Upper lobe of right lung (tissue), 1 donor: ENCODE results near the gene THBS4. TPM values are rescaled to one million over a fixed set of nuclear protein-coding genes. Genes with fewer than 3 reads are reported as not detected.

Source experiments
- ATAC-seq: fragments of 200-7000 bp; cut with Tn5 transposase; one replicate; pipeline ENCODE4 v1.9.1; 2020; ENCODE audit warnings: mild to moderate bottlenecking, moderate library complexity
- DNase-seq: peaks from one replicate; pipeline ENCODE4 v3.0.0-alpha.2; 2020
- H3K27ac ChIP-seq: fragments of 200-600 bp; one replicate; pipeline ENCODE4 v1.8.0; 2022
- H3K27me3 ChIP-seq: fragments of 200-600 bp; one replicate; pipeline ENCODE4 v1.8.0; 2022; ENCODE audit warnings: mild to moderate bottlenecking
- H3K36me3 ChIP-seq: fragments of 200-600 bp; one replicate; pipeline ENCODE4 v1.8.0; 2022
- H3K4me1 ChIP-seq: fragments of 200-600 bp; one replicate; pipeline ENCODE4 v1.8.0; 2022
- H3K4me3 ChIP-seq: fragments of 200-600 bp; one replicate; pipeline ENCODE4 v1.8.0; 2022; ENCODE audit warnings: mild to moderate bottlenecking
- H3K9me3 ChIP-seq: fragments of 200-600 bp; one replicate; pipeline ENCODE4 v1.8.0; 2022
- intact Hi-C: fragments of 100-400 bp; cut with DNase I; formaldehyde crosslinking; loops from one replicate; pipeline ENCODE4 v1.11.0; 2022
- total RNA-seq: library from RNA; stranded (reverse); fragmentation: NEBNext Ultra II Directional; extraction: Animal tissue kit (Norgen Biotek cat#: 25700); gene quantifications from one replicate; pipeline ENCODE4 v1.2.1, GENCODE V29; 2021
- TF ChIP-seq, protein P1 (sequence below): fragments of 200-600 bp; IDR thresholded peaks from one replicate; pipeline ENCODE4 v1.8.0; 2022; ENCODE audit warnings: antibody characterized with exemption
- donor health status: DM: no; HTN: yes; CAD: no; lungs with severe emphysema.

The THBS4 gene
- total RNA-seq, 1 donor from 2014 or later: 1.2 TPM

DNA sequence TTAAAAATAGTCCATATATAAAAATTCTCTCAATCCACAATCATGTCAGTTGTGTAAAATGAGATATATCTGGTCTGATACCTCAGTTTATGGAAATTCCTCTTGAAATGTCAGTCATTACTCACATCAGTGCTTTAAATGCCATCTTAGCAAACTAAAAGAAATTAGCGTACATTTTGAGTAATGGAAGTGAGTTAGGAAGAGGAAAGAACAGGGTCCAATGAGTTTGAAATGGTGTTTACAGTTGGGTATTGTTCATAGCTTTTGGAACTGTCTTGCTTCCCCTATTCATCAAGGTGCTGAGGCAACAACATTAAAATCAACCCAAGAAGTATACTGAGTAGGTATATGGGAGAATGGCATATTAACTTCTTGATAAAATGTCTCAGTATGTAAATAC, 35.4 kb upstream of the THBS4 start:
- ATAC-seq (no peak), DNase-seq (no peak)
- H3K27ac ChIP-seq: no peak overlapping the region
- H3K9me3 ChIP-seq: no peaks in the 10 kb centered on the region
- H3K27me3 ChIP-seq: no peaks in the 10 kb centered on the region
- H3K36me3 ChIP-seq: no peaks in the 10 kb centered on the region
- intact Hi-C loops: no loop called here
- TF ChIP-seq, protein P1, sequence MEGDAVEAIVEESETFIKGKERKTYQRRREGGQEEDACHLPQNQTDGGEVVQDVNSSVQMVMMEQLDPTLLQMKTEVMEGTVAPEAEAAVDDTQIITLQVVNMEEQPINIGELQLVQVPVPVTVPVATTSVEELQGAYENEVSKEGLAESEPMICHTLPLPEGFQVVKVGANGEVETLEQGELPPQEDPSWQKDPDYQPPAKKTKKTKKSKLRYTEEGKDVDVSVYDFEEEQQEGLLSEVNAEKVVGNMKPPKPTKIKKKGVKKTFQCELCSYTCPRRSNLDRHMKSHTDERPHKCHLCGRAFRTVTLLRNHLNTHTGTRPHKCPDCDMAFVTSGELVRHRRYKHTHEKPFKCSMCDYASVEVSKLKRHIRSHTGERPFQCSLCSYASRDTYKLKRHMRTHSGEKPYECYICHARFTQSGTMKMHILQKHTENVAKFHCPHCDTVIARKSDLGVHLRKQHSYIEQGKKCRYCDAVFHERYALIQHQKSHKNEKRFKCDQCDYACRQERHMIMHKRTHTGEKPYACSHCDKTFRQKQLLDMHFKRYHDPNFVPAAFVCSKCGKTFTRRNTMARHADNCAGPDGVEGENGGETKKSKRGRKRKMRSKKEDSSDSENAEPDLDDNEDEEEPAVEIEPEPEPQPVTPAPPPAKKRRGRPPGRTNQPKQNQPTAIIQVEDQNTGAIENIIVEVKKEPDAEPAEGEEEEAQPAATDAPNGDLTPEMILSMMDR: no peak
- no peaks in the 10 kb centered on the region for H3K4me1 ChIP-seq
- H3K4me3 ChIP-seq: no peak overlapping the region

DNA sequence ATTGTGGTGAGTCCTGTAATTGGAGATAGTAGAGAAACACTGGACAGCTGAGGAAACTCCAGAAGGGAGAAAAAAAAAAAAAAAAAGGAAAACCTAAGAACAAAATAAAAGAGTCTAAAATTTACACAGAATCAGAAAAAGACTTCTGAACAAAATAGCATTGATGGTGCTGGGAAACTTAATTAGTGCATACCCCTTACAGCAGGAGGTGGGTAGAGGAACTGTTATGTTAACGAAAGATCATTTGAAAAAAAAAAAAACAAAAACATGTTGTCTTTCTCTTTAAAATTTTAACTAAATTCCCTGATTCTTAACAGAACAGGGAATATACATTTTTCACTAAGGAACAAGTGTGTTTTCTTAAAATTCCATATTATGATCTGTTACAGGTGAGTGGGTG, 32.5 kb upstream of the THBS4 start:
- no peak overlapping the region for H3K27ac ChIP-seq
- DNase-seq: no peak
- no peak for ATAC-seq
- no peaks in the 10 kb centered on the region for H3K36me3 ChIP-seq
- intact Hi-C loops: no loop called here
- no peaks in the 10 kb centered on the region for H3K9me3 ChIP-seq
- no peak overlapping the region for H3K4me3 ChIP-seq
- no peaks in the 10 kb centered on the region for H3K4me1 ChIP-seq
- TF ChIP-seq, protein P1: no peak
- no peaks in the 10 kb centered on the region for H3K27me3 ChIP-seq

DNA sequence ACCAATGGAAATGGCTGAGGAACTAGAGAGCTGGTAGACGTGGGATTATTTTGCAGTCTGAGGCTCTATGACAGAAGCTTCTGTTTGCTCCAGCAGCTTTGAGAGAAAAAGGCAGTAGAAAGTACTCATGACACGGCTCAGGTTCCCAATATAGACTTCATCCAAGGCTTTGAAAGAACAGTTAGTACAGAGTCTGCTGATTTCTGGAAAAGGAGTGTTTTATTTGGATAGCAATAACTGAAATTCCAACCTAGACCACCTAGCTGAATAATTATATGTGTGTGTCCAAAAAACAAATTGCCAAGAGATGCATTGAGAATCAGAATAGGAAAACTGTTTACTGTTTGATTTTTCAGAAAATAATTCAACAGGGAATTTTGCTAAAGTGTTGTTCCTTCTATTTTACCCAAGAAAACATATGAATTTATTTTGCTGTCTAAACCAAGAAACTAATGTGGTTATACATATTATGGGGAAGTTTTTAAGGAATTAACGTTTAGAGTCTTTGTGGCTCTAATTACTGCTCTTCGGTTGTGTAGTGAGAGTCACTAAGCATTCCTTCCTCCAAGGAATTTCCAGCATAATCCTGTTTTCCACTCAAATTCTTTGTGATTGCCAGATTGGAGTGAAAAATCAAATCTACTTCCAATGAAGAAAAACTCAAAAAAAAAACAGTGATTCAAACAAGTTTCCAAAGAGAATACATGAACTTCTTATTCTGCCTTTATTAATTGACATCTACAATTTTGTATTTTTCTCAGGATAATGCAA, 26.0 kb upstream of the THBS4 start:
- intact Hi-C loops: no loop called here

DNA sequence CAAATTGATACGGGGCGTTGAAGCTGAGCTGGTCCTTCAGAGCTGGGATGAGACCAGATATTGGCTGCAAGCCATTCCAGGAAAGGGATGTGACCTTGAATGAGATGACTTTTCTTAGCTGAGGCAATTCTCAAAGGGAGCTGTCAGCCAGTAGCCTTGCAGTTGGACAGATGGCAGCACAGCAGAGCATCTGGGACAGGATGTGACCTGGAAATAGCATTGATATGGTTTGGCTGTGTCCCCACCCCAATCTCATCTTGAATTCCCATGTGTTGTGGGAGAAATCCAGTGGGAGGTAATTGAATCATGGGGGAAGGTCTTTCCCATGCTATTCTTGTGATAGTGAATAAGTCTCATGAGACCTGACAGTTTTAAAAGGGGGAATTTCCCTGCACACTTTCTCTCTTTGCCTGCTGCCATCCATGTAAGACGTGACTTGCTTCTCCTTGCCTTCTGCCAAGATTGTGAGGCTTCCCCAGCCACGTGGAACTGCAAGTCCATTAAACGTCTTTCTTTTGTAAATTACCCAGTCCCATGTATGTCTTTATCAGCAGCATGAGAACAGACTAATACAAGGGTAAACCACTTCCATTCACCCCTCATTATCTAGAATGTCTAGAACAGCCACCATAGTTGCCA, 24.3 kb upstream of the THBS4 start:
- Histone ChIP-seq H3K9me3 (no peaks in the 10 kb centered on the region), H3K4me1 (no peaks in the 10 kb centered on the region), H3K36me3 (no peaks in the 10 kb centered on the region), H3K27ac (no peak overlapping the region), H3K27me3 (no peaks in the 10 kb centered on the region), H3K4me3 (no peak overlapping the region)
- TF ChIP-seq, protein P1: no peak
- intact Hi-C loops: no loop called here
- DNase-seq (no peak), ATAC-seq (no peak)

More for the DNA sequence above, 26.0 kb upstream of the THBS4 start:
- no peaks in the 10 kb centered on the region for H3K9me3 ChIP-seq
- TF ChIP-seq, protein P1: no peak
- no peaks in the 10 kb centered on the region for H3K4me1 ChIP-seq
- no peak overlapping the region for H3K27ac ChIP-seq
- no peak for DNase-seq
- no peak overlapping the region for H3K4me3 ChIP-seq
- no peaks in the 10 kb centered on the region for H3K36me3 ChIP-seq
- no peaks in the 10 kb centered on the region for H3K27me3 ChIP-seq
- ATAC-seq: no peak

DNA sequence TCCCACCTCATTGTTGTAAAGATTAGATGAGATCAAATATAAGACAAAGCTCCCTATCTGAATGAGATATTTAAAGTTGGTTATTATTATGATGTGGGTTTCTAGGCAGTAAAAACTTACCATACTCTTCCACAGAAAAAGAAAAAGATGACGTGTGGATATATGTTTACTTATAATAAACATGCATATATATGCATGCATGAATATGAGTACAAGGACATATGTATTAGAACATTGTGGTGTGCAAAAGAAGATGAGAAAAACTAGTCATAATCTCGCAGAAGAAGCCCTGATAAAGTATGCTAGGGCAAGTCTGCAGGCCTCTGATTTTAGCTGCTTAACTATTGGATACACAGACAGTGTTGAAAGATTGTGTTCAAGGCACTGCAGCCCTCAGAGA, 10.1 kb upstream of the THBS4 start:
- TF ChIP-seq, protein P1: no peak
- DNase-seq: no peak
- H3K36me3 ChIP-seq: no peaks in the 10 kb centered on the region

More for the DNA sequence above, 10.1 kb upstream of the THBS4 start:
- intact Hi-C loops: no loop called here
- Histone ChIP-seq H3K27ac (no peak overlapping the region), H3K9me3 (no peaks in the 10 kb centered on the region), H3K27me3 (no peaks in the 10 kb centered on the region), H3K4me3 (no peak overlapping the region), H3K4me1 (no peaks in the 10 kb centered on the region)
- no peak for ATAC-seq
